ENCODE results near the gene MYO10.
A peak's percentile ranks its signal among the peaks of the same experiment; 100 is the strongest.
"Not testable (repeated sequence)": the region's sequence is repeated elsewhere in the genome, so short reads cannot be mapped to it uniquely, and the experiment has no call there.

The MYO10 gene

GRCh38 chr5:16659536-16659935 lies 276.6 kb downstream of the MYO10 start:
- DNase-seq (no peak), ATAC-seq (replicated peaks) (no peak)
- H3K36me3 Mint-ChIP-seq, result no peaks in the 10 kb centered on the region
- H3K4me3 Mint-ChIP-seq, result no peak overlapping the region
- peaks cover 0 to 3% of the 10 kb centered on the region in 2 donors for H3K4me1 Mint-ChIP-seq
- H3K9me3 Mint-ChIP-seq, result no peaks in the 10 kb centered on the region
- peaks cover 1 to 3% of the 10 kb centered on the region in 2 donors for H3K27me3 Mint-ChIP-seq
- no peak overlapping the region for H3K27ac Mint-ChIP-seq

- Mint-ChIP-seq H3K9me3 (no peaks in the 10 kb centered on the region), H3K27ac (no peak overlapping the region), H3K36me3 (no peaks in the 10 kb centered on the region), H3K27me3 (peaks cover 3 to 4% of the 10 kb centered on the region in 2 donors), H3K4me3 (no peak overlapping the region), H3K4me1 (peaks cover 0 to 4% of the 10 kb centered on the region in 2 donors)
- no peak for DNase-seq
- no peak for ATAC-seq (replicated peaks)
Observed at GRCh38 chr5:16656561-16657191, 279.4 kb downstream of the MYO10 start.

GRCh38 chr5:16654647-16655334 lies 281.3 kb downstream of the MYO10 start:
- no peak overlapping the region for H3K4me3 Mint-ChIP-seq

GRCh38 chr5:16648739-16649138 lies 287.3 kb downstream of the MYO10 start:
- ATAC-seq (replicated peaks); H3K4me3 Mint-ChIP-seq; DNase-seq; H3K27ac Mint-ChIP-seq; H3K4me1 Mint-ChIP-seq; H3K36me3 Mint-ChIP-seq; H3K27me3 Mint-ChIP-seq: not testable (repeated sequence)
- peaks cover 10 to 11% of the 10 kb centered on the region in 2 donors for H3K9me3 Mint-ChIP-seq

More at GRCh38 chr5:16654647-16655334, 281.3 kb downstream of the MYO10 start:
- Mint-ChIP-seq H3K4me1 (peaks cover 0 to 4% of the 10 kb centered on the region in 2 donors), H3K9me3 (no peaks in the 10 kb centered on the region), H3K27ac (no peak overlapping the region), H3K36me3 (no peaks in the 10 kb centered on the region), H3K27me3 (peaks cover 3 to 4% of the 10 kb centered on the region in 2 donors)
- no peak for DNase-seq
- peak; percentile 78 to 82 for ATAC-seq (replicated peaks)

- Mint-ChIP-seq H3K4me1 (no peaks in the 10 kb centered on the region), H3K9me3 (peaks cover 10 to 11% of the 10 kb centered on the region in 2 donors), H3K27ac (no peak overlapping the region), H3K36me3 (peaks cover 0 to 5% of the 10 kb centered on the region in 2 donors), H3K27me3 (peaks cover 0 to 7% of the 10 kb centered on the region in 2 donors), H3K4me3 (no peak overlapping the region)
- ATAC-seq (replicated peaks) (no peak), DNase-seq (no peak)
Observed at GRCh38 chr5:16644301-16644889, 291.7 kb downstream of the MYO10 start.

GRCh38 chr5:16642867-16643266 lies 293.2 kb downstream of the MYO10 start:
- H3K4me1 Mint-ChIP-seq, result no peaks in the 10 kb centered on the region
- no peak for DNase-seq
- peaks cover 0 to 4% of the 10 kb centered on the region in 2 donors for H3K36me3 Mint-ChIP-seq
- H3K4me3 Mint-ChIP-seq, result no peak overlapping the region
- H3K9me3 Mint-ChIP-seq, result peaks cover 6 to 7% of the 10 kb centered on the region in 2 donors
- ATAC-seq (replicated peaks), result no peak
- H3K27ac Mint-ChIP-seq, result no peak overlapping the region
- peaks cover 0 to 3% of the 10 kb centered on the region in 2 donors for H3K27me3 Mint-ChIP-seq

GRCh38 chr5:16639206-16639605 lies 296.9 kb downstream of the MYO10 start:
- ATAC-seq (replicated peaks), result no peak
- H3K36me3 Mint-ChIP-seq, result no peaks in the 10 kb centered on the region
- no peak for DNase-seq
- no peak overlapping the region for H3K27ac Mint-ChIP-seq
- peaks cover 0 to 6% of the 10 kb centered on the region in 2 donors for H3K27me3 Mint-ChIP-seq
- H3K4me3 Mint-ChIP-seq, result no peak overlapping the region
- H3K9me3 Mint-ChIP-seq, result no peaks in the 10 kb centered on the region
- H3K4me1 Mint-ChIP-seq, result no peaks in the 10 kb centered on the region

- ATAC-seq (replicated peaks) (no peak), DNase-seq (no peak)
- Mint-ChIP-seq H3K27ac (no peak overlapping the region), H3K9me3 (no peaks in the 10 kb centered on the region), H3K36me3 (peaks cover 0 to 2% of the 10 kb centered on the region in 2 donors), H3K4me1 (peaks cover 20 to 21% of the 10 kb centered on the region in 2 donors), H3K27me3 (no peaks in the 10 kb centered on the region), H3K4me3 (no peak overlapping the region)
Observed at GRCh38 chr5:16628376-16628775, 307.7 kb downstream of the MYO10 start.

- ATAC-seq (replicated peaks), result peak; percentile 36 to 46
- no peaks in the 10 kb centered on the region for H3K27me3 Mint-ChIP-seq
- no peak for DNase-seq
- no peak overlapping the region for H3K27ac Mint-ChIP-seq
- peaks cover 0 to 2% of the 10 kb centered on the region in 2 donors for H3K36me3 Mint-ChIP-seq
- H3K4me1 Mint-ChIP-seq, result peaks cover 20 to 21% of the 10 kb centered on the region in 2 donors
- H3K4me3 Mint-ChIP-seq, result no peak overlapping the region
- H3K9me3 Mint-ChIP-seq, result no peaks in the 10 kb centered on the region
Observed at GRCh38 chr5:16626696-16627264, 309.3 kb downstream of the MYO10 start.

- ATAC-seq (replicated peaks) (peak; percentile 53 to 55), DNase-seq (no peak)
- no peak overlapping the region for H3K4me3 Mint-ChIP-seq
- H3K36me3 Mint-ChIP-seq, result no peaks in the 10 kb centered on the region
- H3K9me3 Mint-ChIP-seq, result no peaks in the 10 kb centered on the region
- H3K4me1 Mint-ChIP-seq, result peaks cover 20 to 21% of the 10 kb centered on the region in 2 donors
- H3K27ac Mint-ChIP-seq, result no peak overlapping the region
- no peaks in the 10 kb centered on the region for H3K27me3 Mint-ChIP-seq
Observed at GRCh38 chr5:16625096-16625495, 311.0 kb downstream of the MYO10 start.

- Mint-ChIP-seq H3K9me3 (no peaks in the 10 kb centered on the region), H3K27ac (no peak overlapping the region), H3K27me3 (no peaks in the 10 kb centered on the region)
Observed at GRCh38 chr5:16619136-16619535, 317.0 kb downstream of the MYO10 start.

GRCh38 chr5:16618138-16618897 lies 317.8 kb downstream of the MYO10 start:
- Mint-ChIP-seq H3K27me3 (no peaks in the 10 kb centered on the region), H3K4me1 (peaks cover 8 to 9% of the 10 kb centered on the region in 2 donors), H3K27ac (no peak overlapping the region), H3K9me3 (no peaks in the 10 kb centered on the region), H3K4me3 (no peak overlapping the region), H3K36me3 (peaks cover 0 to 1% of the 10 kb centered on the region in 2 donors)
- no peak for DNase-seq
- no peak for ATAC-seq (replicated peaks)

More at GRCh38 chr5:16619136-16619535, 317.0 kb downstream of the MYO10 start:
- peaks cover 0 to 1% of the 10 kb centered on the region in 2 donors for H3K36me3 Mint-ChIP-seq
- H3K4me1 Mint-ChIP-seq, result peaks cover 9 to 10% of the 10 kb centered on the region in 2 donors
- DNase-seq (no peak), ATAC-seq (replicated peaks) (no peak)
- no peak overlapping the region for H3K4me3 Mint-ChIP-seq

GRCh38 chr5:16617274-16617968 lies 318.7 kb downstream of the MYO10 start:
- Mint-ChIP-seq H3K36me3 (peaks cover 0 to 1% of the 10 kb centered on the region in 2 donors), H3K4me1 (peaks cover 8 to 9% of the 10 kb centered on the region in 2 donors), H3K9me3 (no peaks in the 10 kb centered on the region), H3K27me3 (no peaks in the 10 kb centered on the region), H3K4me3 (no peak overlapping the region), H3K27ac (no peak overlapping the region)
- ATAC-seq (replicated peaks) (peak; percentile 3 to 6), DNase-seq (no peak)
